Right cardiac atrium (tissue), 5 donors: ENCODE results near the gene TRPC4AP. TPM values are rescaled to one million over a fixed set of nuclear protein-coding genes. Genes with fewer than 3 reads are reported as not detected.
A peak's percentile ranks its signal among the peaks of the same experiment; 100 is the strongest.

Experiments
- ATAC-seq, 2 donors: fragments of 200-7000 bp; cut with Tn5 transposase; one replicate each; pipeline versions ENCODE4 v1.8.0 to v1.9.1; 2020; ENCODE audit warnings: moderate library complexity in 2 of 2, mild to moderate bottlenecking in 1 of 2
- DNase-seq, 3 donors: peaks; one replicate each; pipeline ENCODE4 v3.0.0-alpha.2; 2020
- H3K27ac ChIP-seq: one replicate; pipeline ENCODE4 v1.5.1; 2013; ENCODE audit warnings: mild to moderate bottlenecking, low read length, control low read depth, moderate library complexity
- H3K27me3 ChIP-seq: one replicate; pipeline ENCODE4 v1.6.1; 2013; ENCODE audit not compliant: control insufficient read depth, insufficient read depth
- H3K4me1 ChIP-seq: one replicate; pipeline ENCODE4 v1.6.1; 2013; ENCODE audit warnings: low read length; ENCODE audit not compliant: control insufficient read depth, insufficient read depth
- H3K4me3 ChIP-seq: one replicate; pipeline ENCODE4 v1.5.1; 2013; ENCODE audit warnings: low read length, control low read depth
- H3K9me3 ChIP-seq: one replicate; pipeline ENCODE4 v1.6.1; 2013; ENCODE audit warnings: low read length; ENCODE audit not compliant: control insufficient read depth
- WGBS: extraction: QIAGEN DNeasy Blood & Tissue Kit; methylation state at CpG from one replicate; pipeline ENCODE4 v1.1.7; 2013; 5-methylcytosine and 5-hydroxymethylcytosine counted together
- intact Hi-C, 4 donors: fragments of 100-400 bp; cut with DNase I; formaldehyde crosslinking; loops; one replicate each; pipeline versions ENCODE4 v1.11.0 to v1.14.0; 2022 to 2023
- polyA plus RNA-seq: library from polyadenylated mRNA; stranded (reverse); fragments of 200-250 nt; gene quantifications from one replicate; pipeline ENCODE4 v1.2.3, GENCODE V29; 2013
- total RNA-seq, 4 donors: library from RNA; stranded (reverse); fragmentation: NEBNext Ultra II Directional; extraction: Animal tissue kit (Norgen Biotek cat#: 25700); gene quantifications; one replicate each; pipeline ENCODE4 v1.2.1, GENCODE V29; 2021
- donor health status: healthy with polysubstance abuse.
- donor health status: DM: no; HTN: yes; CAD: no.
- donor health status: DM: no; HTN: no; CAD: no.
- donor health status: DM: no; HTN: yes; CAD: no; lungs with severe emphysema.
- donor health status: DM: yes; HTN: yes; CAD: no.

TRPC4AP gene
- total and polyA plus RNA-seq, 5 donors: 29.1 to 44.6 (median 34.5) TPM

DNA sequence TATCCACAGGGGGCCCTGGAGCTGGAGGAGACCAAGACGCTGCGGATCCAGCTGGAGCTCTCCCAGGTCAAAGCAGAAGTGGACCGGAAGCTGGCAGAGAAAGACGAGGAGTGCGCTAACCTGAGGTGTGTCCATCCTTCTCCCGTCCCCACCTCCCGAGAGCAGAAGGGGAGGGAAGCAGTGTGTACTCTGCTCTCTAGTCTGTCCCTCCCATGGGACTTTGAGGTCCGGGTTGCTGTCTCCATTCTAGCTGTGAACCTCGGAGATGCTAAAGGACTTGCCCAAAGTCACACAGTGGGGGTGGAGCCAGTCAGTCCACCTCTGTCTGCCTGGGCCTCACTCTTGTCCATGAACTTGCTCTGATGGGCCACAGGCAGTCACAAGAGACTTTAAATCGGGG, 92.8 kb downstream of the TRPC4AP start:
- DNase-seq (peak in 1 of 3 donors; percentile 27), ATAC-seq (no peak)
- no peaks in the 10 kb centered on the region for H3K27me3 ChIP-seq
- WGBS: 57% methylated on average over 10 of the region's 10 CpGs
- no peaks in the 10 kb centered on the region for H3K4me1 ChIP-seq
- no peak overlapping the region for H3K27ac ChIP-seq
- H3K4me3 ChIP-seq: no peak overlapping the region
- intact Hi-C loops: no loop called here
- H3K9me3 ChIP-seq: no peaks in the 10 kb centered on the region

- ATAC-seq: no peak
- no peaks in the 10 kb centered on the region for H3K4me1 ChIP-seq
- 90% methylated on average over 25 of the region's 25 CpGs for WGBS
- no peaks in the 10 kb centered on the region for H3K9me3 ChIP-seq
- DNase-seq: peak in 1 of 3 donors; percentile 55
- H3K4me3 ChIP-seq: no peak overlapping the region
- H3K27ac ChIP-seq: no peak overlapping the region
- intact Hi-C loops: no loop called here
- H3K27me3 ChIP-seq: no peaks in the 10 kb centered on the region
Observed at GRCh38 chr20:34999021-34999451, 93.6 kb downstream of the TRPC4AP start.

DNA sequence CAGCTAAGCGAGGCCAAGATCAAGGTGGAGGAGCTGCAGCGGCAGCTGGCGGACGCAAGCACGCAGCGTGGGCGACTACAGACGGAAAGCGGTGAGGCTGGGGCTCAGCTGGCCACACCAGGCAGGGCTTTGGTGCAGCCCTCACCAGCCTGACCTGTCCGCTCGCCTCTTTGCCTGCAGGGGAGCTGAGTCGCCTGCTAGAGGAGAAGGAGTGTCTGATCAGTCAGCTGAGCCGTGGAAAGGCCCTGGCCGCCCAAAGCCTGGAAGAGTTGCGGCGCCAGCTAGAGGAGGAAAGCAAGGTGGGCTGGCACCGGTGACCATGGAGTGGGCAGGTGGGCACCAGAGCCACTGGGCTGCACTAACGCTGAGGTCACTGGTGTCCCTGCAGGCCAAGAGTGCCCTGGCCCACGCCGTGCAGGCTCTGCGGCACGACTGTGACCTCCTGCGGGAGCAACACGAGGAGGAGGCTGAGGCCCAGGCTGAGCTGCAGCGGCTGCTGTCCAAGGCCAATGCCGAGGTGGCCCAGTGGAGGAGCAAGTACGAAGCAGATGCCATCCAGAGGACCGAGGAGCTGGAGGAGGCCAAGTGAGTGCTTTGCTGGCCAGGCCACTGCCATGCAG, 94.2 kb downstream of the TRPC4AP start:
- H3K4me3 ChIP-seq: no peak overlapping the region
- no peak overlapping the region for H3K27ac ChIP-seq
- 89% methylated on average over 28 of the region's 28 CpGs for WGBS
- no peaks in the 10 kb centered on the region for H3K27me3 ChIP-seq
- intact Hi-C loops: no loop called here
- H3K4me1 ChIP-seq: no peaks in the 10 kb centered on the region
- ATAC-seq (no peak), DNase-seq (peak in 2 of 3 donors; percentile 41 to 56)
- no peaks in the 10 kb centered on the region for H3K9me3 ChIP-seq

DNA sequence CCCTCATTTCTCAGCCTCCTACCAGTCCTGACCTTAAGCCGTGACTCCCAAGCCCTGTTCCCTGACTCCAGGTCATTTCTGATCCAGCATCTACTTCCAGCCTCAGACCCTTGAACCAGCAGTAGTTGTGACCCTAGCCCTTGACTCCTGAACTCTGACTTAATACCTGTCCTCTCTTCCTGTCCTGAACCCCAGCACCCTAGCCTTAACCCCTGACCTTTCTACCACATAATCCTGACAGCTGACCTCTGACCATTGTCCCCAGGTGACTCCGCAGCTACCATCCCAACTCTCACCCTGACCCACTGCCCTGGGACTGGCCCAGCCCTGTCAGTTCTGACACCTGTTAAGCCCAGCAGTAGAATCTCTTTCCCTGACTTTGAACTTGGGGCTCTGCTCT, 94.8 kb downstream of the TRPC4AP start:
- WGBS: 94% methylated on average over 2 of the region's 2 CpGs
- no peak overlapping the region for H3K27ac ChIP-seq
- no peaks in the 10 kb centered on the region for H3K4me1 ChIP-seq
- ATAC-seq (no peak), DNase-seq (peak in 2 of 3 donors; percentile 1 to 30)
- H3K4me3 ChIP-seq: no peak overlapping the region
- intact Hi-C loops: no loop called here
- no peaks in the 10 kb centered on the region for H3K9me3 ChIP-seq
- no peaks in the 10 kb centered on the region for H3K27me3 ChIP-seq

DNA sequence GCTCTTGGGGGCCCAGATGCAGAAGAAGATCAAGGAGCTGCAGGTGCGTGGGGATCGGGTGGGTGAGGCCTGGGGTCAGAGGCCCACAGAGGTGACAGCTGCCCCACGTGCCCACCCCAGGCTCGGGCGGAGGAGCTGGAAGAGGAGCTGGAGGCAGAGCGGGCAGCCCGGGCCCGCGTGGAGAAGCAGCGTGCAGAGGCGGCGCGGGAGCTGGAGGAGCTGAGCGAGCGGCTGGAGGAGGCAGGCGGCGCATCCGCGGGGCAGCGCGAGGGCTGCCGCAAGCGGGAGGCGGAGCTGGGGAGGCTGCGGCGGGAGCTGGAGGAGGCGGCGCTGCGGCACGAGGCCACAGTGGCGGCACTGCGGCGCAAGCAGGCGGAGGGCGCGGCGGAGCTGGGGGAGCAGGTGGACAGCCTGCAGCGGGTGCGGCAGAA, 95.5 kb downstream of the TRPC4AP start:
- intact Hi-C loops: no loop called here
- H3K4me3 ChIP-seq: no peak overlapping the region
- ATAC-seq (peak in 1 of 2 donors; percentile 8), DNase-seq (peak in 2 of 3 donors; percentile 74 to 83)
- H3K27ac ChIP-seq: no peak overlapping the region
- H3K9me3 ChIP-seq: no peaks in the 10 kb centered on the region
- no peaks in the 10 kb centered on the region for H3K4me1 ChIP-seq
- WGBS: 43% methylated on average over 39 of the region's 39 CpGs
- H3K27me3 ChIP-seq: no peaks in the 10 kb centered on the region

DNA sequence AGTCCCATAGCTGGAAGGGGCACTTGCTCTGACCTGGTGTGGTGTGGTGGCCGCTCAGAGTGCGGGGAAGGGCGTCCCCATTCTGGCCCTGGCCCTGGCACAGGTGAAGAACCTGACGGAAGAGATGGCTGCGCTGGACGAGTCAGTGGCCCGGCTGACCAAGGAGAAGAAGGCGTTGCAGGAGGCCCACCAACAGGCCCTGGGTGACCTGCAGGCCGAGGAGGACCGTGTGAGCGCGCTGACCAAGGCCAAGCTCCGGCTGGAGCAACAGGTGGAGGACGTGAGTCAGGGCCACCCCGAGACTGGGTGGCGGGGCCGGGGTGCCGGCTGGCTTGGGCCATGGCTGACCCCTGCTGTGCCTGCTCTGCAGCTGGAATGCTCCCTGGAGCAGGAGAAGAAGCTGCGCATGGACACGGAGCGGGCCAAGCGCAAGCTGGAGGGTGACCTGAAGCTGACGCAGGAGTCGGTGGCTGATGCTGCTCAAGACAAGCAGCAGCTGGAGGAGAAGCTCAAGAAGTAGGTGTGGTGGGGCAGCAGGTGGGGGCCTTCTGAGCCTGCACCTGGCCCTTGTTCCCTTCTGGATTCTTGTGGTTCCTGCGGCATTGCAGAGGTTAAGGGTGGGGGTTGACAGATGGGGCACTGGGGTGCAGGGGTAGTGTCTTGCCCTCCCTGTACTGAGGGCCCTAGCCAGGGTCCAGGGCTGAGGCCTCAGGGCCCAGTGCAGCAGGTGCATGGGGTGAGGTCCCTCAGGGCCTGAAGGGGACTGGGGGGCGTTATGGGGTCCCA, 96.2 kb downstream of the TRPC4AP start:
- H3K4me1 ChIP-seq: no peaks in the 10 kb centered on the region
- no peak overlapping the region for H3K4me3 ChIP-seq
- WGBS: 93% methylated on average over 26 of the region's 26 CpGs
- H3K27me3 ChIP-seq: no peaks in the 10 kb centered on the region
- no peaks in the 10 kb centered on the region for H3K9me3 ChIP-seq
- intact Hi-C loops: no loop called here
- peak in 2 of 3 donors; percentile 51 to 66 for DNase-seq
- no peak overlapping the region for H3K27ac ChIP-seq
- no peak for ATAC-seq

DNA sequence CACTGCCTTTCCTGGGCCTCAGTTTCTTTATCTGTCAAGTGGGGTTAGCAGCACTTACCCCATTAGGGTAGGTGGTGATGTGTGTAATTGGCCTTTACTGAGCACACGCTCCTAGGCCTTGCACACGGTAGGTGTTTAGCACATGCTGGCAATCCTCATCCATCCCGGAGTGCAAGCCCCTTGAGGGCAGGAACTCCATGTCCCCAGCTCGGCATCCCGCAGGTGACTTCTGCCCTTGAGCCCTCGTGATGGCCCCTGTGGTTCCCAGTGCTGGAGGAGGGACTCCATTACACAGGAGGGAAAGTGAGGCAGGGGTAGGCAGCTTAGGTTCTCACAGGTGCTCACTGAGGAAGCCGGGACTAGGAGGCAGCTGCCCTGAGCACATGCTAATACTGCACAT, 96.9 kb downstream of the TRPC4AP start:
- WGBS: 95% methylated on average over 7 of the region's 7 CpGs
- no peaks in the 10 kb centered on the region for H3K9me3 ChIP-seq
- peak in 1 of 3 donors; percentile 23 for DNase-seq
- H3K27me3 ChIP-seq: no peaks in the 10 kb centered on the region
- H3K27ac ChIP-seq: no peak overlapping the region
- no peak for ATAC-seq
- intact Hi-C loops: no loop called here
- H3K4me3 ChIP-seq: no peak overlapping the region
- H3K4me1 ChIP-seq: no peaks in the 10 kb centered on the region

DNA sequence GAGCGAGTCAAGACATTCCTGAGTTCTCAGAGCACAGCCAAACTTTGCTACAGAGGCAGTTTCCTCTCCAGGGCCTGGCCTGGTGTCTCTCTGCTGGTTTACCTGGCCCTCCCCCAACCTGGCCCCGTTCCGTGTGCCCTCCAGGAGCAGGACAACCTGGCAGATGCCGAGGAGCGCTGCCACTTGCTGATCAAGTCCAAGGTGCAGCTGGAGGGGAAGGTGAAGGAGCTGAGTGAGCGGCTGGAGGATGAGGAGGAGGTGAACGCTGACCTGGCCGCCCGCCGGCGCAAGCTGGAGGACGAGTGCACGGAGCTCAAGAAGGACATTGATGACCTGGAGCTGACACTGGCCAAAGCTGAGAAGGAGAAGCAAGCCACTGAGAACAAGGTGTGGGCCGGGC, 97.4 kb downstream of the TRPC4AP start:
- no peaks in the 10 kb centered on the region for H3K9me3 ChIP-seq
- no peak overlapping the region for H3K27ac ChIP-seq
- no peaks in the 10 kb centered on the region for H3K27me3 ChIP-seq
- DNase-seq: peak in 2 of 3 donors; percentile 47 to 48
- no peak for ATAC-seq
- no peak overlapping the region for H3K4me3 ChIP-seq
- no peaks in the 10 kb centered on the region for H3K4me1 ChIP-seq
- intact Hi-C loops: no loop called here
- WGBS: 89% methylated on average over 14 of the region's 14 CpGs

DNA sequence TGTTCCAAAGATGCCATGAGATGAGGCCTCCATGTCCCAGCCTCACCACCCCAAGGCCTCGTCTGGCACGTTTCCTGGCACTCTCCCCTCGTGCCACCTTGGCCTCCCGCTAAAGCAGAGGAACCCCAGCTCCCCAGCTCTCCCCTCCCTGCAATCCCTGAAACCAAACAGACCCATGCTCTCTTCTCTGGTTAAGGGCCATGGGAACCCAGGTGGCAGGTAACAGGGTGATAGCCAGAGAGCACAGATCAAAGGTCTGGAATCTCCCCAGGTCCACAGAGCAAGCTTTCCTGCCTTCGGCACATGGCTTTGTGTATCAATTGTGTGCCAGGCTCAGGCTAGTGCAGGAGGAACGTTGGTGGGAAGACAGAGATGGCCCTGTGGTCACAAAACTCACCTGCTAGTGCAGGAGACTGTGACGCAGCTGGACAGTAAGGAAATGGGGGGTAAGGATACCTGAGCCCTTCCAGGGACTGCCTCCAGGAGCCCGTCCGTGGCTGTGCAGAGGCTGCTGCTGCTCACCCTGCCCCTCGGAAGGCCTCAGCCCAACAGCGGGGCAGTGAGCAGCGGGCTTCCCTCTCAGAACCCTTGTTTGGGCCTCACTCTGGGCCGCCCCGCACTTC, 98.0 kb downstream of the TRPC4AP start:
- Histone ChIP-seq H3K27ac (no peak overlapping the region), H3K4me1 (no peaks in the 10 kb centered on the region), H3K9me3 (no peaks in the 10 kb centered on the region), H3K27me3 (no peaks in the 10 kb centered on the region), H3K4me3 (no peak overlapping the region)
- WGBS: 77% methylated on average over 14 of the region's 14 CpGs
- DNase-seq: peak in 2 of 3 donors; percentile 21 to 37
- intact Hi-C loops: no loop called here
- ATAC-seq: no peak

- WGBS: 84% methylated on average over 22 of the region's 22 CpGs
- no peaks in the 10 kb centered on the region for H3K9me3 ChIP-seq
- DNase-seq (peak in 2 of 3 donors; percentile 41 to 68), ATAC-seq (peak in 1 of 2 donors; percentile 9)
- no peak overlapping the region for H3K4me3 ChIP-seq
- intact Hi-C loops: no loop called here
- no peaks in the 10 kb centered on the region for H3K4me1 ChIP-seq
- H3K27me3 ChIP-seq: no peaks in the 10 kb centered on the region
- H3K27ac ChIP-seq: no peak overlapping the region
Observed at GRCh38 chr20:34993941-34994508, 98.6 kb downstream of the TRPC4AP start.
